Hematopoietic multipotent progenitor cell treated with erythropoietin and hydrocortisone succinate and interleukin-3 and kit ligand, for 4 days (in vitro differentiated cells): ENCODE results near the gene BRWD1.

Experiments used
- DNase-seq: peaks from one replicate; pipeline ENCODE4 v3.0.0-alpha.2; 2015

BRWD1 gene

GRCh38 chr21:39326607-39327307 is 13.3 kb upstream of the BRWD1 start:
- DNase-seq, result no peak

GRCh38 chr21:39325458-39325857 is 12.0 kb upstream of the BRWD1 start:
- DNase-seq, result no peak

GRCh38 chr21:39321424-39321823 is 8.0 kb upstream of the BRWD1 start:
- DNase-seq, result no peak

GRCh38 chr21:39319814-39320332 is 6.4 kb upstream of the BRWD1 start:
- no peak for DNase-seq

GRCh38 chr21:39319251-39319756 is 5.9 kb upstream of the BRWD1 start:
- no peak for DNase-seq

- DNase-seq, result no peak
Observed at GRCh38 chr21:39318091-39318959, 4.9 kb upstream of the BRWD1 start.

- peak; percentile 55 for DNase-seq
Observed at GRCh38 chr21:39317134-39318090, 4.0 kb upstream of the BRWD1 start.

GRCh38 chr21:39316729-39317128 is 3.3 kb upstream of the BRWD1 start:
- no peak for DNase-seq

GRCh38 chr21:39315603-39316445 is 2.4 kb upstream of the BRWD1 start:
- DNase-seq, result peak; percentile 10

- peak; percentile 70 for DNase-seq
Observed at GRCh38 chr21:39314143-39315027, 953 bp upstream of the BRWD1 start.

- no peak for DNase-seq
Observed at GRCh38 chr21:39313042-39313570, 326 bp downstream of the BRWD1 start.

GRCh38 chr21:39312112-39313041 is 1.1 kb downstream of the BRWD1 start:
- peak; percentile 95 for DNase-seq

- DNase-seq, result no peak
Observed at GRCh38 chr21:39311164-39311563, 2.3 kb downstream of the BRWD1 start.

GRCh38 chr21:39307466-39307865 is 6.0 kb downstream of the BRWD1 start:
- no peak for DNase-seq

- no peak for DNase-seq
Observed at GRCh38 chr21:39300587-39300986, 12.8 kb downstream of the BRWD1 start.

GRCh38 chr21:39296891-39297290 is 16.5 kb downstream of the BRWD1 start:
- DNase-seq, result no peak

GRCh38 chr21:39288987-39289386 is 24.4 kb downstream of the BRWD1 start:
- no peak for DNase-seq

GRCh38 chr21:39282911-39283310 is 30.5 kb downstream of the BRWD1 start:
- no peak for DNase-seq

GRCh38 chr21:39281853-39282252 is 31.6 kb downstream of the BRWD1 start:
- DNase-seq, result no peak
